NCI-H345 (cell line): Measurements from ENCODE around the gene TMEM170A.

Experiments used
- DNase-seq: peaks from one replicate; lab custom pipeline; 2025; lab: John Stamatoyannopoulos, UW

Gene TMEM170A

DNA sequence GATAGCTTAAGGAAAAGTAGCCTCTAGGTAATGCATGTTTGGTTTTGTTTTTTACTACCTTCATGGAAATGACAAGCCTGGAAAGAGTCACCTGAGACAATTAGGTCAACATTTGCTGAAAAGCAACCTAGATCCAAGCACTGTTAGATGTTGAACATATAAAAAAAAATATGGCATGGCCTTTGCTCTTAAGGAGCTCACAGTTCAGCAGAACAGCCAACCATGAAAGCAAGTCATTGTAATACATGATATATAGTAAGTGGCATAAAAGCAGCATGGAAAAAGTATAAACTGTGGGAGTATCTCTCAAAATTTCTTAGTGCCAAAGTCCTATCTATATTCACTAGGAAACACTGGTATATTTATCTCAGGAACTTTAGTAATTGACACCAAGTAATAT is 62.8 kb downstream of the TMEM170A start:
- DNase-seq: no peak

DNA sequence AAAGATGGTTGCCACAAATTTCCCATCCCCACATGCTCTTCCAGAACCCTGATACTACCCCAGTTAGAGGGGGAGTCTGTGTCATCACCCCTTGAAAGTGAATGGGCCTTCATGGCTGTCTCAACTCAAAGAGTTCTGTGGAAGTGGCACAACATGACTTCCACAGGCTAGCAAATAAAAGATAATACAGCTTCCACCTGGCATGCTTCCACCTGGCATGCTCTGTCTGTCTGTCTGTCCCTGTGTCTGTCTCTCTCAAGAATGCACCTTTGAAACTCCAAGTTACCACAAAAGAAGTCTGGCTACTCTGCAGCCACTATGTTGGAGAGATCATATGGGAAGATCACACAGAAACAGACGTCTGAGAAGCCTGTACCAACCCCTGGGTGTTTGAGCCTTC is 66.2 kb downstream of the TMEM170A start:
- no peak for DNase-seq

DNA sequence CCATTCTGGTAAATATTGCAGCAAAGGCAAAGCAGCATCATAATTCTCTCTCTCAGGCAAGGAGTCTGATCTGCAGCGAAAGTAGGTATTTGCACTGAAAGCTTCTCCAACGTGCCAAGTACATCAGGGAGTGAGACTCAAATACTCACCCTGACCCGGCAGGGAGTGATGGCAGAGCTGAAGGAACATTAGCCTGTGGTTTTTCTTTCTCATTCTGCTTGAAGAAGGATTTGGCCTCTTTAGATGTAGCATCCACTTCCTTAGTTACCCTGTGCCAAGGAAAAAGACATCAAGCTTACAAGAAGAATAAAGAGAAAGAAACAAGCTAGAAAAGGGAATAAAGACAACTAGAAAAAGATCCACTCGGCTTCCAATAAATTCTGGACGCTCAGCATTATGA is 69.5 kb downstream of the TMEM170A start:
- DNase-seq: no peak
